ENCODE results near the gene KAZN. TPM values are rescaled to one million over a fixed set of nuclear protein-coding genes. Genes with fewer than 3 reads are reported as not detected.

The KAZN gene
- total and polyA plus RNA-seq, 2 of the 8 experiments (the other 6 are each of a cell fraction or from before 2014, with no cell fraction given) = 3.7 to 11.8 TPM

DNA sequence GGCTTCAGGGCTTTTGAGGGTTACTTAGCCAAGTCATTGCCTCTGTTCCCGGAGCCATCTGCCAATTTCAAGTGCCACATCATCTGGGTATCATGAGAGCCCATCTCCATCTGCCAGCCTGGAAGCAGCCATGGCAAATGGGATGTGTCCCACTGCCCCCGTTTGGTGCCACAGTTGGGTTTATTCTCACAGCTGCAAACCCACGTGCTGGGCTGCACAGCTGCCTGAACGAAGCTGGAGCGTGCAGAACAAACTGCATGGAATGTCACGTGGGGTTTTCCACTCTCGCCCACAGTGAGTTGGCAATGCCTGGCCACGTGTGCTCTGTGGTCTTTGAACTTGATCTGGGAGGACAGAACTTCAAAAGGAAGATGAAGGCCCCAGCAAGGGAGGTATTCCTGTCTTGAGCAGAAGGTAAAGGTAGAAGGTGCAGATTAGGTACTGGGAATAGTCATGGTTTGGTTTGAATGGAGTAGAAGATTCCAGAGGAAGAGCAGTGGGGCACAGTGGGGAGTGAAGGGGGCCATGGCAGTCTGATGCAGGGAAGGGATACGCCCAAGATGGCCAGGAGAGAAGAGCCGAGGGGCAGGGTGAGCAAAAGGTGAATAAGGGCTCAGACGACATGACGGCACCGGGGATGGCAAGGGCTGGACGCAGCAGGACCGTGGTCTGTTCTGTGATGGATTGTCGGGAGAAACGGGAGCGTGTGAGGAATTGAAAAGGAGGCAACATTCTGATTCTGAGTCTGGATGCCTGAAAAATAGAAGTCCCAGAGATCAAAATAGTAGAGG is 222.0 kb downstream of the KAZN start:
- POLR2A ChIA-PET (ENCODE audit: partially characterized antibody) = interaction anchor here (0.7 kb wide), 1 partner anchor 11 kb away, joined by 3 read pairs; no protein-coding TSS in a partner anchor
- 89% methylated on average over 18 of the region's 18 CpGs; no CpG with 5 or more reads in 1 of the 2 experiments for WGBS, 2 experiments (ENCODE audit: extremely low coverage in 1 of 2, insufficient coverage in 1 of 2, insufficient read length in 1 of 2, insufficient replicate concordance in 2 of 2, low coverage in 1 of 2, low lambda C conversion rate in 2 of 2, missing lambda C conversion rate in 1 of 2)
- CTCF ChIA-PET (ENCODE audit: partially characterized antibody) = interaction anchor here (1.0 to 1.4 kb wide), 2 partner anchors 16 to 35 kb away, joined by 3 read pairs; no protein-coding TSS in a partner anchor

More for the DNA sequence above, 222.0 kb downstream of the KAZN start:
- Histone ChIP-seq H3K4ac (replicated peaks; ENCODE audit: insufficient read length, low read depth, low read length) (no peak overlapping the region), H2BK120ac (replicated peaks; ENCODE audit: low read depth, low read length) (no peak overlapping the region), H4K20me1 (replicated peaks in 1 of 2; ENCODE audit: control insufficient read depth in 1 of 2, insufficient read depth in 2 of 2, low read length in 2 of 2) (no peaks in the 10 kb centered on the region), H3K14ac (ENCODE audit: insufficient read length) (no peak overlapping the region), H4K8ac (ENCODE audit: extremely low read depth, insufficient read depth, low read length) (peak overlapping the region; percentile 25; the same call in 1 of the 2 replicates), H3K4me1 (replicated peaks in 1 of 4; ENCODE audit: control insufficient read depth in 3 of 4, insufficient read depth in 4 of 4, low read length in 3 of 4) (no peaks in the 10 kb centered on the region), H2BK12ac (ENCODE audit: low read depth, low read length) (no peak overlapping the region), H2BK20ac (ENCODE audit: low read length) (no peak overlapping the region), H2AFZ (ENCODE audit: low read length) (no peak overlapping the region), H3K9me3 (ENCODE audit: insufficient read depth in 2 of 2, low read depth in 1 of 2, low read length in 1 of 2) (no peaks in the 10 kb centered on the region), H2BK15ac (ENCODE audit: low read length) (no peak overlapping the region), H3K18ac (ENCODE audit: extremely low read depth, low read length) (no peak overlapping the region), H3K4me3 (ENCODE audit: extremely low read depth in 1 of 4, insufficient read depth in 2 of 4, low read depth in 3 of 4, low read length in 4 of 4) (no peak overlapping the region), H3K9ac (replicated peaks in 1 of 4; ENCODE audit: extremely low read depth in 1 of 4, low read depth in 3 of 4, low read length in 3 of 4) (no peak overlapping the region), H2BK5ac (ENCODE audit: low read depth, low read length) (no peak overlapping the region), H4K5ac (ENCODE audit: insufficient read length, low read depth, low read length) (no peak overlapping the region), H3K79me2 (ENCODE audit: control insufficient read depth in 1 of 2, insufficient read depth in 2 of 2, low read length in 2 of 2) (no peaks in the 10 kb centered on the region), H3K23me2 (ENCODE audit: low read depth, low read length) (no peaks in the 10 kb centered on the region), H2AK5ac (ENCODE audit: low read depth, low read length) (no peak overlapping the region), H3K27ac (ENCODE audit: low read depth, low read length) (no peak overlapping the region), H3K23ac (ENCODE audit: insufficient read length) (no peak overlapping the region), H3K4me2 (ENCODE audit: insufficient read depth in 1 of 2, low read depth in 2 of 2, low read length in 2 of 2) (no peak overlapping the region), H3K27me3 (replicated peaks in 1 of 4; ENCODE audit: control insufficient read depth in 3 of 4, extremely low read depth in 1 of 4, insufficient read depth in 3 of 4, low read length in 3 of 4) (no peaks in the 10 kb centered on the region), H3K56ac (replicated peaks; ENCODE audit: insufficient read length, low read depth, low read length) (no peak overlapping the region), H3K36me3 (ENCODE audit: control insufficient read depth in 2 of 4, insufficient read depth in 4 of 4, low read length in 3 of 4) (no peaks in the 10 kb centered on the region), H3K79me1 (ENCODE audit: low read depth, low read length) (no peaks in the 10 kb centered on the region), H4K91ac (replicated peaks; ENCODE audit: insufficient read length, low read length) (no peak overlapping the region)
- no peak for TF ChIP-seq CBX8 (IDR thresholded peaks at IDR 0.05; ENCODE audit: borderline replicate concordance, low read depth, low read length)
- no peak for TF ChIP-seq SP2 (IDR thresholded peaks at IDR 0.05; ENCODE audit: low read length)
- no peak for TF ChIP-seq SP1 (IDR thresholded peaks at IDR 0.05; ENCODE audit: low read depth, low read length)
- no peak for TF ChIP-seq CTBP2 (IDR thresholded peaks at IDR 0.05; ENCODE audit: borderline replicate concordance, insufficient read depth, insufficient read length, low read length)
- TF ChIP-seq RBBP5 (IDR thresholded peaks at IDR 0.05; ENCODE audit: borderline replicate concordance, low read depth, low read length) = no peak
- TF ChIP-seq, protein P1, sequence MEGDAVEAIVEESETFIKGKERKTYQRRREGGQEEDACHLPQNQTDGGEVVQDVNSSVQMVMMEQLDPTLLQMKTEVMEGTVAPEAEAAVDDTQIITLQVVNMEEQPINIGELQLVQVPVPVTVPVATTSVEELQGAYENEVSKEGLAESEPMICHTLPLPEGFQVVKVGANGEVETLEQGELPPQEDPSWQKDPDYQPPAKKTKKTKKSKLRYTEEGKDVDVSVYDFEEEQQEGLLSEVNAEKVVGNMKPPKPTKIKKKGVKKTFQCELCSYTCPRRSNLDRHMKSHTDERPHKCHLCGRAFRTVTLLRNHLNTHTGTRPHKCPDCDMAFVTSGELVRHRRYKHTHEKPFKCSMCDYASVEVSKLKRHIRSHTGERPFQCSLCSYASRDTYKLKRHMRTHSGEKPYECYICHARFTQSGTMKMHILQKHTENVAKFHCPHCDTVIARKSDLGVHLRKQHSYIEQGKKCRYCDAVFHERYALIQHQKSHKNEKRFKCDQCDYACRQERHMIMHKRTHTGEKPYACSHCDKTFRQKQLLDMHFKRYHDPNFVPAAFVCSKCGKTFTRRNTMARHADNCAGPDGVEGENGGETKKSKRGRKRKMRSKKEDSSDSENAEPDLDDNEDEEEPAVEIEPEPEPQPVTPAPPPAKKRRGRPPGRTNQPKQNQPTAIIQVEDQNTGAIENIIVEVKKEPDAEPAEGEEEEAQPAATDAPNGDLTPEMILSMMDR (IDR thresholded peaks at IDR 0.05; ENCODE audit: control extremely low read depth in 1 of 3, insufficient read depth in 1 of 3, low read depth in 1 of 3, low read length in 3 of 3) = no peak
- TF ChIP-seq TBP (IDR thresholded peaks at IDR 0.05; ENCODE audit: low read depth, low read length) = no peak
- FAIRE-seq (no peak), DNase-seq (ENCODE audit: low read depth in 1 of 2, low spot score in 2 of 2) (no peak)
